Measurements from ENCODE around the gene RPUSD4. TPM values are rescaled to one million over a fixed set of nuclear protein-coding genes. Genes with fewer than 3 reads are reported as not detected.

Gene RPUSD4
- total RNA-seq, 1 donor from 2014 or later: 21.6 TPM

GRCh38 chr11:126193038-126193478, 18.4 kb downstream of the RPUSD4 start:
- H3K9me3 ChIP-seq: no peaks in the 10 kb centered on the region
- no peaks in the 10 kb centered on the region for H3K4me1 ChIP-seq
- H3K27me3 ChIP-seq: no peaks in the 10 kb centered on the region
- H3K36me3 ChIP-seq: peaks cover 0 to 18% of the 10 kb centered on the region in 2 donors
- DNase-seq (ENCODE audit: extremely low spot score in 2 of 2): no peak
- intact Hi-C loops (cut with DNase I): no loop called here
- TF ChIP-seq CTCF (IDR thresholded peaks at IDR 0.05): no peak
- H3K27ac ChIP-seq: no peak overlapping the region
- no peak overlapping the region for H3K4me3 ChIP-seq

GRCh38 chr11:126192361-126192760, 19.1 kb downstream of the RPUSD4 start:
- no peaks in the 10 kb centered on the region for H3K4me1 ChIP-seq
- peaks cover 0 to 13% of the 10 kb centered on the region in 2 donors for H3K36me3 ChIP-seq
- no peaks in the 10 kb centered on the region for H3K9me3 ChIP-seq
- TF ChIP-seq CTCF (IDR thresholded peaks at IDR 0.05): no peak
- no peak for TF ChIP-seq POLR2A (IDR thresholded peaks at IDR 0.05)
- intact Hi-C loops (cut with DNase I): no loop called here
- no peak overlapping the region for H3K27ac ChIP-seq
- H3K27me3 ChIP-seq: no peaks in the 10 kb centered on the region
- DNase-seq (ENCODE audit: extremely low spot score in 2 of 2): no peak
- H3K4me3 ChIP-seq: no peak overlapping the region

- no peak overlapping the region for H3K27ac ChIP-seq
- no peak overlapping the region for H3K4me3 ChIP-seq
- no peak for DNase-seq (ENCODE audit: extremely low spot score in 2 of 2)
- H3K36me3 ChIP-seq: peaks cover 0 to 5% of the 10 kb centered on the region in 2 donors
- H3K4me1 ChIP-seq: no peaks in the 10 kb centered on the region
- TF ChIP-seq POLR2A (IDR thresholded peaks at IDR 0.05) (no peak), CTCF (IDR thresholded peaks at IDR 0.05) (no peak), POLR2AphosphoS5 (IDR thresholded peaks at IDR 0.05; ENCODE audit: insufficient read depth in 1 of 2, low read depth in 1 of 2) (no peak)
- intact Hi-C loops (cut with DNase I): no loop called here
- no peaks in the 10 kb centered on the region for H3K27me3 ChIP-seq
- H3K9me3 ChIP-seq: no peaks in the 10 kb centered on the region
Observed at GRCh38 chr11:126191379-126192073, 19.9 kb downstream of the RPUSD4 start.

- Histone ChIP-seq H3K4me3 (no peak overlapping the region), H3K27ac (no peak overlapping the region), H3K4me1 (no peaks in the 10 kb centered on the region), H3K27me3 (no peaks in the 10 kb centered on the region), H3K36me3 (peaks cover 0 to 4% of the 10 kb centered on the region in 2 donors), H3K9me3 (no peaks in the 10 kb centered on the region)
- TF ChIP-seq POLR2A (IDR thresholded peaks at IDR 0.05) (no peak), CTCF (IDR thresholded peaks at IDR 0.05) (no peak), POLR2AphosphoS5 (IDR thresholded peaks at IDR 0.05; ENCODE audit: insufficient read depth in 1 of 2, low read depth in 1 of 2) (no peak)
- intact Hi-C loops (cut with DNase I): no loop called here
- DNase-seq (ENCODE audit: extremely low spot score in 2 of 2): no peak
Observed at GRCh38 chr11:126190792-126191191, 20.7 kb downstream of the RPUSD4 start.

GRCh38 chr11:126189109-126189929, 22.1 kb downstream of the RPUSD4 start:
- H3K9me3 ChIP-seq: no peaks in the 10 kb centered on the region
- intact Hi-C loops (cut with DNase I): no loop called here
- no peak overlapping the region for H3K27ac ChIP-seq
- H3K4me3 ChIP-seq: no peak overlapping the region
- H3K4me1 ChIP-seq: no peaks in the 10 kb centered on the region
- DNase-seq (ENCODE audit: extremely low spot score in 2 of 2): no peak
- TF ChIP-seq POLR2AphosphoS5 (IDR thresholded peaks at IDR 0.05; ENCODE audit: insufficient read depth in 1 of 2, low read depth in 1 of 2): no peak
- TF ChIP-seq POLR2A (IDR thresholded peaks at IDR 0.05): no peak
- no peak for TF ChIP-seq CTCF (IDR thresholded peaks at IDR 0.05)
- no peaks in the 10 kb centered on the region for H3K27me3 ChIP-seq
- peaks cover 0 to 4% of the 10 kb centered on the region in 2 donors for H3K36me3 ChIP-seq

All from vagina (tissue), 2 donors.